Caco-2 (cell line): ENCODE results near the gene RPL18A. TPM values are rescaled to one million over a fixed set of nuclear protein-coding genes. Genes with fewer than 3 reads are reported as not detected.

Source experiments
- BruUV-seq: library from RNA; stranded (reverse); fragments of 400-500 nt; replicated peaks from 2 replicates; lab custom pipeline; 2021; lab: Mats Ljungman, UMichigan
- CTCF ChIA-PET: fragments of 300-600 bp; sonication (Branson Sonifier 250); formaldehyde crosslinking; loops from one replicate; lab custom pipeline; 2022; ENCODE audit warnings: antibody characterized with exemption; lab: Charles Lee
- POLR2A ChIA-PET: fragments of 300-600 bp; sonication (Branson Sonifier 250); formaldehyde crosslinking; loops from one replicate; lab custom pipeline; 2022; ENCODE audit warnings: antibody characterized with exemption; lab: Charles Lee
- DNase-seq, 2 experiments: peaks; one replicate each; pipeline versions ENCODE4 v3.0.0 to v3.0.0-alpha.2; 2020 to 2022
- H3K27me3 ChIP-seq: replicated peaks from 2 replicates; pipeline ENCODE4 v1.6.0; 2011; ENCODE audit warnings: low read length; ENCODE audit not compliant: control insufficient read depth, insufficient read depth
- H3K36me3 ChIP-seq: 2 replicates; pipeline ENCODE4 v1.5.1; 2011; ENCODE audit warnings: low read length; ENCODE audit not compliant: control insufficient read depth, insufficient read depth
- H3K4me1 ChIP-seq: fragments of 250-450 bp; sonication (Bioruptor Pico); 2 replicates; pipeline ENCODE4 v1.5.1; 2020; ENCODE audit warnings: mild to moderate bottlenecking
- H3K4me3 ChIP-seq: 2 replicates; pipeline ENCODE4 v1.5.1; 2011; ENCODE audit warnings: low read depth, mild to moderate bottlenecking, control low read depth, low read length
- H3K9me3 ChIP-seq: fragments of 250-450 bp; sonication (Bioruptor Pico); 2 replicates; pipeline ENCODE4 v1.5.1; 2020; ENCODE audit warnings: mild to moderate bottlenecking, moderate library complexity
- H3K27ac Mint-ChIP-seq: one replicate; pipeline ENCODE4 v1.8.0; 2022; ENCODE audit warnings: mixed read lengths; ENCODE audit not compliant: unreplicated experiment
- H3K27me3 Mint-ChIP-seq: one replicate; pipeline ENCODE4 v1.8.0; 2022; ENCODE audit warnings: mixed read lengths; ENCODE audit not compliant: insufficient read depth, unreplicated experiment
- H3K36me3 Mint-ChIP-seq: one replicate; pipeline ENCODE4 v1.8.0; 2022; ENCODE audit warnings: mild to moderate bottlenecking, mixed read lengths; ENCODE audit not compliant: insufficient read depth, unreplicated experiment
- H3K4me1 Mint-ChIP-seq: one replicate; pipeline ENCODE4 v1.8.0; 2022; ENCODE audit warnings: low read depth, mixed read lengths; ENCODE audit not compliant: unreplicated experiment
- H3K4me3 Mint-ChIP-seq: one replicate; pipeline ENCODE4 v1.8.0; 2022; ENCODE audit warnings: mild to moderate bottlenecking, moderate library complexity, mixed read lengths; ENCODE audit not compliant: unreplicated experiment
- H3K9me3 Mint-ChIP-seq: one replicate; pipeline ENCODE4 v1.8.0; 2022; ENCODE audit warnings: mixed read lengths; ENCODE audit not compliant: unreplicated experiment
- intact Hi-C: fragments of 100-400 bp; cut with micrococcal nuclease; formaldehyde crosslinking; loops from one replicate; pipeline ENCODE4 v1.10.0; 2022; ENCODE audit not compliant: unreplicated experiment
- total RNA-seq: library from RNA; stranded (reverse); gene quantifications from 2 replicates; pipeline ENCODE4 v1.2.3, GENCODE V29; 2022
- TF ChIP-seq, protein P1 (sequence below), 2 experiments: fragments of 200-600 bp in 1 of 2; IDR thresholded peaks; 1 replicate in 1 of 2; 2 replicates in 1 of 2; pipeline versions ENCODE4 v1.5.1 to v1.8.0; 2011 to 2022; ENCODE audit warnings: antibody characterized with exemption in 1 of 2, control low read depth in 1 of 2, inconsistent platforms in 1 of 2, low read depth in 1 of 2, low read length in 1 of 2, mild to moderate bottlenecking in 1 of 2, moderate library complexity in 1 of 2; ENCODE audit not compliant: insufficient read depth in 1 of 2, severe bottlenecking in 1 of 2, unreplicated experiment in 1 of 2

RPL18A gene
- total RNA-seq, 1 experiment from 2014 or later: 1,599 TPM

DNA sequence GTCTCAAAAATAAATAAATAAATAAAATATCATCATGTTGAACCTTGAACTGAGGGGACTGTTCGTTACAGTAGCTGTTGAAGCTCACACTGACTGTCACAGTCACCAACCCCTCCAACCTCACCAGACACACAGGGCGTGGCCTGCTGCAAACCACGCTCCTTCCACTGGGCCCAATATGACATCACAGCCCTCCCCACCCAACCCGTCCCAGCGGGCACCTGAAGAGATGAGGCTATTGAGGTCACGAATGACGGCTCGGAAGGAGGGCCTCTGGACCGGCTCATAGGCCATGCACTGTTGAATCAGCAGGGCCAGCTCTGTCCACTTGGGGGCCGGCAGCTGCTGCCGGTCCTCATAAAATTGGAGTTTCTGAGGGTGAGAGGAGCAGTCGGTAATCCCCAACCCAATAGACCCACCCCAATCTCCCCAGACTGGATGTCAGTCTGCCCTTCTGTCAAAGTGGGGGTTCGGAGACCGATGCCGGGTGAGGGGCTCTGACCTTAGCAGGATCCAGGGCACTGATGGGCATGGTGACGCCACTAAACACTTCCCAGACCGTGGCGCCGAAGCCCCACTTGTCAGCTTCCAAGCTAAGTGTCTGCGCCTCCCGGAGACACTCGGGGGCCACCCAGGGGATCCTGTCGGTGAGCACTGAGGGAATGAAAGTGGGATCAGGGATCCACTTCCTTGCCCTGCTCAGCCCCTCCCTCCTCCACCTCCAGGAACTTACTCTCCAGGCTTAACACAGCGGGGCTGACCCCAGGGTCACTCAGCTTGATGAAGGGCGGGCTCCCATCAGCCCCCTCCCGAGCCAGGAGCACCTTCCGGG lies 25.1 kb upstream of the RPL18A start:
- H3K9me3 ChIP-seq: no peaks in the 10 kb centered on the region
- H3K4me3 ChIP-seq: no peak overlapping the region
- intact Hi-C loops: no loop called here
- DNase-seq: no peak
- peaks cover 3% of the 10 kb centered on the region for H3K27me3 Mint-ChIP-seq
- no peaks in the 10 kb centered on the region for H3K36me3 ChIP-seq
- no peak overlapping the region for H3K27ac Mint-ChIP-seq
- H3K4me3 Mint-ChIP-seq: no peak overlapping the region
- H3K27me3 ChIP-seq: no peaks in the 10 kb centered on the region; the same call in 1 of the 2 replicates
- no peaks in the 10 kb centered on the region for H3K36me3 Mint-ChIP-seq
- TF ChIP-seq, protein P1, sequence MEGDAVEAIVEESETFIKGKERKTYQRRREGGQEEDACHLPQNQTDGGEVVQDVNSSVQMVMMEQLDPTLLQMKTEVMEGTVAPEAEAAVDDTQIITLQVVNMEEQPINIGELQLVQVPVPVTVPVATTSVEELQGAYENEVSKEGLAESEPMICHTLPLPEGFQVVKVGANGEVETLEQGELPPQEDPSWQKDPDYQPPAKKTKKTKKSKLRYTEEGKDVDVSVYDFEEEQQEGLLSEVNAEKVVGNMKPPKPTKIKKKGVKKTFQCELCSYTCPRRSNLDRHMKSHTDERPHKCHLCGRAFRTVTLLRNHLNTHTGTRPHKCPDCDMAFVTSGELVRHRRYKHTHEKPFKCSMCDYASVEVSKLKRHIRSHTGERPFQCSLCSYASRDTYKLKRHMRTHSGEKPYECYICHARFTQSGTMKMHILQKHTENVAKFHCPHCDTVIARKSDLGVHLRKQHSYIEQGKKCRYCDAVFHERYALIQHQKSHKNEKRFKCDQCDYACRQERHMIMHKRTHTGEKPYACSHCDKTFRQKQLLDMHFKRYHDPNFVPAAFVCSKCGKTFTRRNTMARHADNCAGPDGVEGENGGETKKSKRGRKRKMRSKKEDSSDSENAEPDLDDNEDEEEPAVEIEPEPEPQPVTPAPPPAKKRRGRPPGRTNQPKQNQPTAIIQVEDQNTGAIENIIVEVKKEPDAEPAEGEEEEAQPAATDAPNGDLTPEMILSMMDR (IDR thresholded peaks at IDR 0.05; ENCODE audit: insufficient read depth in 1 of 2, low read depth in 1 of 2, low read length in 1 of 2, severe bottlenecking in 1 of 2, unreplicated experiment in 1 of 2): peak in 1 of 2 experiments; percentile 4
- ChIA-PET POLR2A (interaction anchor here (1.7 kb wide), 1 partner anchor 25 kb away, joined by 6 read pairs; no protein-coding TSS in a partner anchor), CTCF (interaction anchor here (0.6 to 0.7 kb wide), 4 partner anchors 28 to 121 kb away, joined by 3 to 5 read pairs (median 4); no protein-coding TSS in a partner anchor)
- H3K4me1 Mint-ChIP-seq: no peaks in the 10 kb centered on the region
- H3K9me3 Mint-ChIP-seq: no peaks in the 10 kb centered on the region
- BruUV-seq: no TSS peak
- no peaks in the 10 kb centered on the region for H3K4me1 ChIP-seq

DNA sequence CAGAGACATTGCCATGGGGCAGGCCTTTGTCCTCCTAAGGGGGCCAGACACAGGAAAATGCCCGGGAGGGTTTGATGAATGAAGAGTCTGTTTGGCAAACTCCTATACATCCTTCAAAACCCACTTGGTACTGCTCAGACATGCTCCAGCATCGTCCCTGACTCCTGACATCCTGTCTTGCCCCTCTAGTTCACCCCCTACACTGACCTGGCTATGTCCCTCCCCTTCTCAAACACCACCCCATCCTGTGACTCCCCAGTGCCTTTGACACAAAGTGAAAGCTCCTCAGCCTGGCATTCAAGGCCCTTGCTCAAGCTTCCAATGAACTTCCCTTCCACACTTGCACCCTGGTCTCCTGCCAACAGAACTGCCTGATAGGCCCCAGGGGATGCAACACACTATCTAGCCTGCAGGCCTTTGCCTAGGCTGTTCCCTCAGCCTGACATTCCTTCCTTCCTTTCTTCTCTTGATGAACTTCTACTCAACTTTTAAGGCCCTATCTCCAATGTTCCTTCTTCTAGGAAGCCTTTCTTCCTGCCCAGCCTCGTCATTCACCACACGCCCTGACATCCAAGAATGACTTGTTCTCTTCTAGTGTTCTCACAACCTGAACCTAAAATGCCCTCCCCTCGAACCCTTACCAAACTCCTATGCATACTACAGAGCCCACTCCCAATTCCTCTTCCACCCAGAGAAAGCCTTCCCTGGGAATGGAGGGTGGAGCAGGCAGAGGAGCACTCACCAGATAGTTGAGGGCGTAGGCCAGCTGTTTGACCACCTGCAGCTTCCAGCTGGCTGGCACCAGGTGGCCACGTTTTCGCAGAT lies 24.3 kb upstream of the RPL18A start:
- Histone ChIP-seq H3K27me3 (no peaks in the 10 kb centered on the region; the same call in 1 of the 2 replicates), H3K36me3 (no peaks in the 10 kb centered on the region), H3K4me1 (no peaks in the 10 kb centered on the region), H3K9me3 (no peaks in the 10 kb centered on the region), H3K4me3 (no peak overlapping the region)
- POLR2A ChIA-PET: no interaction called here
- Mint-ChIP-seq H3K9me3 (no peaks in the 10 kb centered on the region), H3K36me3 (no peaks in the 10 kb centered on the region), H3K4me1 (no peaks in the 10 kb centered on the region), H3K27ac (no peak overlapping the region), H3K4me3 (no peak overlapping the region), H3K27me3 (peaks cover 3% of the 10 kb centered on the region)
- CTCF ChIA-PET: interaction anchor here (0.6 to 0.7 kb wide), 2 partner anchors 69 to 95 kb away, joined by 5 read pairs; no protein-coding TSS in a partner anchor
- intact Hi-C loops: no loop called here
- no peak for DNase-seq
- TF ChIP-seq, protein P1 (IDR thresholded peaks at IDR 0.05; ENCODE audit: insufficient read depth in 1 of 2, low read depth in 1 of 2, low read length in 1 of 2, severe bottlenecking in 1 of 2, unreplicated experiment in 1 of 2): no peak
- BruUV-seq: no TSS peak

DNA sequence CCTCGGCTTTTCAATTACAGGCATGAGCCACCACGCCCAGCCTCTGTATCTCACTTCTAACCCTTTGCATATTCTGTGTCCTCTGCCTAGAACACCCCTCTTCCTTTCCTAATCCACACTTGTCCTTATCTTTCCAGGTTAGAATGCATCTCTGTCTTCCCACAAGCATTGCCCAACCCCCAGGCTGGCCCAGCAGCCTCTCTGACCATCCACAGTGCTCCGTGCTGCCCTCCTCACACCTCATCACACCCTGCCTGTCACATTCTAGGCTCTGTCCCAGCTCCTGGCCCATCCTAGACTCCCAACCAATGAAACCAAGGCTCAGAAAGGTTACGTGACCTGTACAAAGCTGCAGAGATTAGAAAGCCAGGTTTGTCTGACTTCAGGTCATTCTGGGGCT lies 23.2 kb upstream of the RPL18A start:
- ChIA-PET CTCF (no interaction called here), POLR2A (no interaction called here)
- Histone ChIP-seq H3K4me3 (no peak overlapping the region), H3K9me3 (no peaks in the 10 kb centered on the region), H3K27me3 (no peaks in the 10 kb centered on the region; the same call in 1 of the 2 replicates), H3K4me1 (no peaks in the 10 kb centered on the region), H3K36me3 (no peaks in the 10 kb centered on the region)
- Mint-ChIP-seq H3K36me3 (no peaks in the 10 kb centered on the region), H3K27ac (no peak overlapping the region), H3K9me3 (no peaks in the 10 kb centered on the region), H3K27me3 (peaks cover 3% of the 10 kb centered on the region), H3K4me3 (no peak overlapping the region), H3K4me1 (no peaks in the 10 kb centered on the region)
- TF ChIP-seq, protein P1 (IDR thresholded peaks at IDR 0.05; ENCODE audit: insufficient read depth in 1 of 2, low read depth in 1 of 2, low read length in 1 of 2, severe bottlenecking in 1 of 2, unreplicated experiment in 1 of 2): no peak
- DNase-seq: no peak
- intact Hi-C loops: no loop called here
- BruUV-seq: no TSS peak
